ENCODE measurements around the gene SPDYE6.
A peak's percentile ranks its signal among the peaks of the same experiment; 100 is the strongest.
"Not testable (repeated sequence)": the region's sequence is repeated elsewhere in the genome, so short reads cannot be mapped to it uniquely, and the experiment has no call there.

Gene SPDYE6

DNA sequence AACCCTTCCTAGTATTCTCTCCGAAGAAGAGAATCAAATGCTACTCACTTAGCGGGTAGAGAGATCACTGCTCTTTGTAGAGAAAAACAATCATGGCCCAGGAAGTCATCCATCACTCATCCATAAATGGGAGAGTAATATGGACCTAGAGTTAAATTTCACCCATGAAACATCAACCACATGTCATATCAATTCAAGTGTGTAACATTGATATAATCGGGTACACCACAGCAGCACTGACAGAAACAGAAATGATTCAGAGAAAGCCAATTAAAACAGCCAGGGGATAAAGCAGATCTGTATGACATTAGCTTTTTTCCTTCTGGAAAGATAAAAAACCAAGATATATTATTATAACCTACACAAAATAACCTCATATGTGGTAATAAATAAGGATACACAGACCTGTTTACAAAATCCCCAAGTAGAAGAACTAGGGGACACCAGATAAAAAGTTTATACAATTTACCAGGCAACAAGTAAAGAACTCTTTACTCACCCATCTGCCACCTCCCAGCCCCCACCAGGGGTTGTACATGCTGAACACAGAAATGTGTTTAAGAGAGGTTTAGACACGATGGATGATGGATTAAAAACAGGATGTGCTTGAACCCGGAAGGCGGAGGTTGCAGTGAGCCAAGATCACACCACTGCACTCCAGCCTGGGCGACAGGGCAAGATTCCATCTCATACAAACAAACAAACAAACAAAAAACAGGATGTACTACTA, 25.6 kb upstream of the SPDYE6 start:
- H3K9me3 Mint-ChIP-seq; H3K4me1 Mint-ChIP-seq; ATAC-seq; DNase-seq (ENCODE audit: low spot score in 2 of 2); H3K27ac Mint-ChIP-seq; H3K4me3 Mint-ChIP-seq: not testable (repeated sequence)
- H3K36me3 Mint-ChIP-seq: peaks cover 98% of the 10 kb centered on the region

- H3K27ac Mint-ChIP-seq; ATAC-seq; H3K4me3 Mint-ChIP-seq; H3K9me3 Mint-ChIP-seq; DNase-seq (ENCODE audit: low spot score in 2 of 2); H3K4me1 Mint-ChIP-seq: not testable (repeated sequence)
- peaks cover 97% of the 10 kb centered on the region for H3K36me3 Mint-ChIP-seq
These were observed 24.6 kb upstream of the SPDYE6 start for GRCh38 chr7:102380837-102381236.

GRCh38 chr7:102376964-102377466, 20.8 kb upstream of the SPDYE6 start:
- Mint-ChIP-seq H3K36me3 (peaks cover 96% of the 10 kb centered on the region), H3K4me1 (peaks cover 21% of the 10 kb centered on the region)
- ATAC-seq: no peak

GRCh38 chr7:102372796-102373195, 16.6 kb upstream of the SPDYE6 start:
- not testable (repeated sequence) for ATAC-seq, H3K9me3 Mint-ChIP-seq, H3K27ac Mint-ChIP-seq

More at GRCh38 chr7:102376964-102377466, 20.8 kb upstream of the SPDYE6 start:
- Mint-ChIP-seq H3K9me3 (no peaks in the 10 kb centered on the region), H3K27ac (peak overlapping the region; percentile 11), H3K4me3 (no peak overlapping the region)
- no peak for DNase-seq (ENCODE audit: low spot score in 2 of 2)

GRCh38 chr7:102370038-102370437, 13.8 kb upstream of the SPDYE6 start:
- Mint-ChIP-seq H3K36me3 (peaks cover 80% of the 10 kb centered on the region), H3K4me1 (peaks cover 34% of the 10 kb centered on the region)
- H3K9me3 Mint-ChIP-seq; H3K27ac Mint-ChIP-seq; ATAC-seq; DNase-seq (ENCODE audit: low spot score in 2 of 2); H3K4me3 Mint-ChIP-seq: not testable (repeated sequence)

More at GRCh38 chr7:102372796-102373195, 16.6 kb upstream of the SPDYE6 start:
- H3K4me3 Mint-ChIP-seq; DNase-seq (ENCODE audit: low spot score in 2 of 2): not testable (repeated sequence)
- H3K4me1 Mint-ChIP-seq: peaks cover 37% of the 10 kb centered on the region
- peaks cover 82% of the 10 kb centered on the region for H3K36me3 Mint-ChIP-seq

DNA sequence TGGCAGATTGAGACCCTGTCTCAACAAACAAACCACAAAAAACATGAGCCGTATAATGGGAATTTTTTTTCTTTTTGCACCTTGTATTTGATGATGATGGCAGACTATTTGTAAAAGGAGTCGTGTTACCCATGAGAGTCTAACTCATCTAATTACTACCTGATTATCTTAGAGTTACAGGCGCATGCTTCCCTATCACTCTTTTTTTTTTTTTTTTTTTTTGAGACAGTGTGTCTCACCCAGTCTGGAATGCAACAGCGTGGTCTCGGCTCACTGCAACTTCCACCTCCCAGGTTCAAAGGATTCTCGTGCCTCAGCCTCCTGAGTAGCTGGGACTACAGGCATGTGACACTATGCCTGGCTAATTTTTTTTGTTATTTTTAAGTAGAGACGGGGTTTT, 9.1 kb upstream of the SPDYE6 start:
- Mint-ChIP-seq H3K36me3 (peaks cover 45% of the 10 kb centered on the region), H3K4me3 (peak overlapping the region; percentile 84), H3K4me1 (peaks cover 14% of the 10 kb centered on the region)
- not testable (repeated sequence) for H3K9me3 Mint-ChIP-seq; DNase-seq (ENCODE audit: low spot score in 2 of 2); H3K27ac Mint-ChIP-seq; ATAC-seq

DNA sequence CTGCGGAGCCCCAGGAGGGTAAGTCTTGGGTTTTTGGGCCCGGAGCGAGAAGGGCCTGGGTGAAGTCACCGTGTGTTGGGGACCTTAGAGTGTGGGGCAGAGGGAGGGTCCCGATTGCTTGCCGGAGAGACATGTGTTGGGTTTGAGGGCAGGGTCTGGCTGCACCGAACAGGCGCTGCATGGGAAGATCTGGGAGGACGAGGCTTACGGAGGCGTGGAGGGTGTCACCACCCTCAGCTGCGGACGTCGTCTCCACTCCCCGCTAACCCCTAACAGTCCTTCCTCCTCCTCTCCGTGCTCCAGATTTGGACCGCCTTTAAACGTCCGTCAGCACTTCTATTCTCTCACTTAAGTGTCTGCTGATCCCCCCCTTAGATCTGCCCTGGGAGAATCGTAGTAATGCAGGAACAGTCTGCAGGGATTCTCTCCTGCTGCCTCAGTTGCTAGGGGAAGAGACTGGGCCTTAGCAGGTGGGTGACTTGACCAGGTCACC, 8.2 kb upstream of the SPDYE6 start:
- Mint-ChIP-seq H3K27ac (peak overlapping the region; percentile 88), H3K4me3 (peak overlapping the region; percentile 84), H3K36me3 (peaks cover 38% of the 10 kb centered on the region)
- ATAC-seq; H3K4me1 Mint-ChIP-seq; H3K9me3 Mint-ChIP-seq; DNase-seq (ENCODE audit: low spot score in 2 of 2): not testable (repeated sequence)

DNA sequence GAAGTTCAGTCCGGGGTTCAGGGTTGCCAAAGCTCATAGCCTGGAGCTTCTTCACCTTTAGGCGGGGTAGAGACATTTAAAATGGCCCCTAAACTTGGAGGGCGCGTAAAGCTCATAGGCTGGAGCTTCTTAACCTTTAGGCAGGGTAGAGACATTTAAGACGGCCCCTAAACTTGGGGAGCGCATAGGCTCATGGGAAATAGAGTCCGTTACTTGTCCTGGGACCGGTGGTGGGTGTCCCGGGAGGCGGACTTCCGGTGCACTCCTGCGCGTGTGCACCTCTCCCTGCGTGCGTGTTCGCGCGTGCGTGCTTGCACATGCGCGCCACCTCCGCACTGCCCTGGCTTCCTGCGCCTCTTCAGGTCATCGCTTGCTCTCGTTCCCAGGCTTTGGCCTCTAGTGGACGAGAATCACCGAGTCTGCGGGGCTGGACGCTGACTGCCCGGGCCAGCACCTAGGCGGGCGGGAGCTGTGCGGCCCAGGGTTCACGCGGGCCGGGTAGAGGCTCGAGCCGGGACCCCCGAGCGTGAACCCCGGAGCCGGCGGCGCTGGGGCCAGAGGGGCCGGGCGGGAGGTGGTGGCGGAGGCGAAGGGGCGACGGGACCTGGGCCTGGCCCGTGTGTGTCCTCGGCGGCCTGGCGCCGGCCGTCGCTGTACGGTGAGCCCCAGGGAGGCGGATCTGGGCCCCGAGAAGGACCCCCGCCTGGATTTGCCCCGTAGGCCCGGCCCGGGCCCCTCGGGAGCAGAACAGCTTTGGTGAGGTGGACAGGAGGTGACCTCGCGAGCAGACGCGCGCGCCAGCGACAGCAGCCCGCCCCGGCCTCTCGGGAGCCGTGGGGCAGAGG, 7.5 kb upstream of the SPDYE6 start:
- ATAC-seq: peak; percentile 100
- Mint-ChIP-seq H3K4me3 (peak overlapping the region; percentile 84), H3K27ac (peak overlapping the region; percentile 88), H3K36me3 (peaks cover 38% of the 10 kb centered on the region)
- peak; percentile 79 to 94 for DNase-seq (ENCODE audit: low spot score in 2 of 2)
- H3K9me3 Mint-ChIP-seq, H3K4me1 Mint-ChIP-seq: not testable (repeated sequence)

- not testable (repeated sequence) for ATAC-seq, H3K9me3 Mint-ChIP-seq, H3K36me3 Mint-ChIP-seq, H3K4me3 Mint-ChIP-seq, H3K27ac Mint-ChIP-seq, H3K4me1 Mint-ChIP-seq
- DNase-seq (ENCODE audit: low spot score in 2 of 2): peak in 1 of 2 donors; percentile 60
These were observed 9.3 kb downstream of the SPDYE6 start for GRCh38 chr7:102346983-102347382.

GRCh38 chr7:102340599-102341368, 15.5 kb downstream of the SPDYE6 start:
- not testable (repeated sequence) for DNase-seq (ENCODE audit: low spot score in 2 of 2); H3K27ac Mint-ChIP-seq; H3K9me3 Mint-ChIP-seq; H3K4me1 Mint-ChIP-seq; H3K4me3 Mint-ChIP-seq; ATAC-seq; H3K36me3 Mint-ChIP-seq

DNA sequence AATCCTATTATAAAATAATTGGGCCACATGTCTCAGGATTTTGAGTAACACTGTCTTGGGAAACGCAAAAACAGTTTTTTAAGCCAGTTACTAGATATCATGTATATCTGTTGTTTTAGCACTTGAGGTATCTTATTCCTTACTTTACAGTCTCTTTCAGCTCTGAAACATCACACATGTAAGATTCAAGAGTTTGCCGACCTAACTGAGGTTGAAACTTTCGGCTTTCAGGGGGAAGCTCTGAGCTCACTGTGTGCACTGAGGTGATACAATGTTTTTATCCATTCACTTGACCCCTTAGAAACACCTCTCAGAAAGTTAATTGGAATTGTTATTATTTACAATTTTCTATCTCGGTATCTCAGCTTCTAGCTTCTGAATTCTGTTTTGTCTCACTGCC, 18.8 kb downstream of the SPDYE6 start:
- DNase-seq (ENCODE audit: low spot score in 2 of 2); H3K9me3 Mint-ChIP-seq; H3K27ac Mint-ChIP-seq; H3K36me3 Mint-ChIP-seq; ATAC-seq; H3K4me3 Mint-ChIP-seq; H3K4me1 Mint-ChIP-seq: not testable (repeated sequence)

- not testable (repeated sequence) for H3K9me3 Mint-ChIP-seq; DNase-seq (ENCODE audit: low spot score in 2 of 2); H3K4me3 Mint-ChIP-seq; H3K36me3 Mint-ChIP-seq; ATAC-seq; H3K27ac Mint-ChIP-seq; H3K4me1 Mint-ChIP-seq
These were observed 19.2 kb downstream of the SPDYE6 start for GRCh38 chr7:102337002-102337401.

GRCh38 chr7:102335574-102335973, 20.7 kb downstream of the SPDYE6 start:
- not testable (repeated sequence) for H3K9me3 Mint-ChIP-seq, H3K27ac Mint-ChIP-seq

DNA sequence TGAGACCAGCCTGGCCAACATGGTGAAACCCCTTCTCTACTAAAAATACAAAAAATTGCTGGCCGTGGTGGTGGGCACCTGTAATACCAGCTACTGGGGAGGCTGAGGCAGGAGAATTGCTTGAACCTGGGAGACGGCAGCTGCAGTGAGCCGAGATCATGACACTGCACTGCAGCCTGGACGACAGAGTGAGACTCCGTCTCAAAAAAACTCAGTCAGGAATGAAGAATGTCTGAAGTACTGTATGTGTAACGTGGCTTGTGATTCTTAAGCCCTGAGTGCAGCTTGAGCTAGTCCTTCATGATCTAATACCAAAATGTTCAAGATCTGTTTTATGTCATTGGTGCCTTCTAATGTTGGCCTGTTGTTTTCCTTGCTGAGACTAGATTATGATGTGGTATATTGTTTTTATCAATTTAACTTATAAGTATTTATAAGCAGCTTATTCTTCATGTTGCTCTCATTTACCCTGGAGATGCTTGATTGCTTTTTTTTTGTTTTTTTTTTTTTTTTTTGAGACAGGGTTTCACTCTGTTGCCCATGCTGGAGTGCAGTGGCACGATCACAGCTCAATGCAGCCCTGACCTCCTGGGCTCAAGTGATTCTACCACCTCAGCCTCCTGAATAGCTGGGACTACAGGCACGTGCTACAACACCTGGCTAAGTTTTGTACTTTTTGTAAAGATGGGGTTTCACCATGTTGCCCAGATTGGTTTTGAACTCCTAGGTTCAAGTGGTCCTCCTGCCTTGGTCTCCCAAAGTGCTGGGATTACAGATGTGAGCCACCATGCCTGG, 25.4 kb downstream of the SPDYE6 start:
- peak in 1 of 2 donors; percentile 25 for DNase-seq (ENCODE audit: low spot score in 2 of 2)
- not testable (repeated sequence) for H3K9me3 Mint-ChIP-seq, H3K4me3 Mint-ChIP-seq, ATAC-seq, H3K27ac Mint-ChIP-seq, H3K4me1 Mint-ChIP-seq, H3K36me3 Mint-ChIP-seq

More at GRCh38 chr7:102335574-102335973, 20.7 kb downstream of the SPDYE6 start:
- not testable (repeated sequence) for ATAC-seq, H3K36me3 Mint-ChIP-seq, H3K4me1 Mint-ChIP-seq, H3K4me3 Mint-ChIP-seq
- DNase-seq (ENCODE audit: low spot score in 2 of 2): peak in 1 of 2 donors; percentile 33
